CD4-positive, alpha-beta T cell treated with Interleukin-21 for 1 hour (primary cell): Measurements from ENCODE around the gene IRX3.

ENCODE experiments used
- DNase-seq: peaks from one replicate; pipeline ENCODE4 v3.0.0-alpha.2; 2020

IRX3 gene

DNA sequence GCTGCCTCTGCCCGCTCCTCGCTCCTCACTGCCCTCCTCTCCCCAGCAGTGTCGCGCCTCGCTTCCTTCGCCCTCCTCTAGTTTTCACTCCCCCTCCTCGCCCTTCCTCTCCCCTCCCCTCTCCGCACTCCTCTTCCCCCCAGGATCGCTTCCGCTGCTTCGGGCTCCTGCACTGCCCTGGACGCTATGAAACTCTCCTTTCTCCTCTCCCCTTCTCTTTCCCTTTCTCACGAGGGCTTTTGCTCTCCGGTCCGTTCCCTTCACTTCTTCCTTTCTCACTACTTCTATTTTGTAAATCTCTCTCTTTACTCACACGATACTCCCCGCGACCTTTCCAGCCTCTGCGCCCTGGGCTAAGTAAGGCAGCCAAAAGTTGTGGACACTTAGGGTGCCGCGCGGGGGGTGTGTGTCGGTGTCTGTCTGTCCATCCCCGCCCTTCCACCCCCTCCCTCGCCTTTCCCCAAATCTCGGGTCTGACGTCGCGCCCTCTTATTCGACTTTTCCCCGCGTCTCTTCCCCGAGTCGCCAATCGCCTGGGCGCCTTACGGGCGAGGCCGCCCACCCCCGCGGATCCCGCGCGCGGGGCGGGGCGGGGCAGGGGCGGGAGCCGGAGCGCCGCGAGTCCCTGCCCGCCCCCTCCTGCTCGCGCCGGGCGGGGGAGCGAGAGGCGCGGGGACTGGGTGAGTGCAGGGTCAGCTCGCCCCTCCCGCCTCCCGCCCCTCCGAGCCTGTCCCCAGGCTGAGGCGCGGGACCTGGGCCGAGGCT is at the start of gene IRX3:
IRX3 (minus strand) TSS at position 422 of the 765 bp plus-strand sequence. CDS start 737 bp downstream, outside the sequence.
- DNase-seq: no peak

DNA sequence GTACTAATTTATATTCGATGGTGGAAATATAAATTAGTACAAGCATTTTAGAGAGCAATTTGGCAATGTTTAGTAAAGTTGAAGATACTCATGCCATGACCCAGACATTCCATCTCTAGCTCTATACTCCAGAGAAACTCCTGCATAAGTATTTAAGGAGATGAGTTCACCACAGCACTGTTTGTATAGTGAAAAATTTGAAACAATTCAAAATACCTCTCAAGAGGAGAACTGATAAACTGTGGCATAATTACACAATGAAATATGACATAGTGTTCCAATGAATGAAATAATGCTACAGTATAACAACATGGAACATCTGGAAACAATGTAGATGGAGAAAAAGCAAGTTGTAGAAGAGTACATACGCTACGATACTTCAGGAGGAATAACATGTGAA is 48.6 kb upstream of the IRX3 start:
- no peak for DNase-seq

DNA sequence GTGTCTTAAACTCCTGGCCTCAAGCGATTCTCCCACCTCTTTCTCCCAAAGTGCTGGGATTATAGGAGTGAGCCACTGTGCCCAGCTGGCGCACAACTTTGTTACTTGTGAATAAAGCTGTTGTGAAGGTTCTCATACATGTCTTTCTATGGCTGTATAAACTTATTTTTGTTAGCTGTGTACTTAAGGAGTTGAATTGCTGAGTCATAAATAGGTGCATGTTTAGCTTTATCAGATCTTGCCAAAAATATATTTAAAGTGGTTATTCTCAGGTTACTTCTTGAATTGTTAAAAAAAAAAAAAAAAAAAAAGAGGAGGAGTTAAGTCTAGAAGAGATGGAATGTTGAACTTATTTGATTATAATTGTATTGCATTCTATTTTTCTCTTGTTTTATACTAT is 47.6 kb upstream of the IRX3 start:
- DNase-seq: no peak

DNA sequence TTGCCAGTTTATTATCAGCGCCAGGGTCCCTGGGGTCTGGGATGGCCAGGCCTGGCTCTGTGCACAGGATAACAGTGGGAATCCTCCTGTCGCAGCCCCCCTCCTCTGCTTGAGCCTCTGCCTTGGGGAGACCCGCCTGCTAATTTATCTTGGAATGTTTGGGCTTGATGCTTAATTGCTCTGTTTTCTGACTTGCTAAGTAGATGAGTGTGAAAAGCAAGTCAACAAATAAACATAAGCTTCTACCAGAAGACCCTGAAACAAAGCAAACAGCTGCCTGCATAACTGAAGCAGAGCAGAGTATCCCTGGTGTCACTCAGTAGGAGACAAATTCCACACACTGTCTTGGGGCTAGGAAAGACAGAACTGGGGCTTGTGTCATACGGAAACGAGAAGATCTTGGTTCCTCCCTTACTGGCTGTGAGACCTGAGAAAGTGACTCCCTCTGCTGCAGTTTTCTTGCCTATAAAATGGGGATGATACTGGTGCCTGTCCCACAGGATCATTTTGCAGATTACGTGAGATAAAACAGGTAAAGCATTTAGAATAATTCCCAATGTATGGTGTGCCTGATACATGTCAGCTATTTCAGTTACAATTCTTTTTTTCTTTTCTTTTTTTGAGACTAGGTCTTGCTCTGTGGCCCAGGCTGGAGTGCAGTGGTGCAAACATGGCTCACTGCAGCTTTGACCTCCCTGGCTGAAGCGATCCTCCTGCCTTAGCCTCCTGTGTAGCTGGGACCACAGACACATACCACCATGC is 44.8 kb upstream of the IRX3 start:
- DNase-seq: no peak

DNA sequence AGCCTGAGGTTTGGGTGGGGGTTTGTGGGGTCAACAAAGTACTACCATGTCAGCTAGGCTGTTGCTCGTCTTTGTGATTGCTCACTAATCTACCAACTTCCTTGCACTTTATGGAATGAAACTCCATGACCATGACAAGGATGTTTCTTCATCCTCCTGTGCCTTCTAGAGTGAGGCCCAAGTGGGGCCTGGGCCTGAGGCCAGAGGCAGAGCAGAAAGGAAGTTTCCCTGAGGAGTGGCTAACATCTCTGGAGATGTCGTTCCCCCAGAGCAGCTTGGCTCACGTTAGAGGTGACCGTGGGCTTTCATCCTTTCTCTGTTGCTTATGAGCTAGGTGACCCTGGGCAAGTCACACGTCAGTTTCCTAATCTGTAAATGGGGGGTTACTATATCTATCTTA is 41.0 kb upstream of the IRX3 start:
- no peak for DNase-seq

DNA sequence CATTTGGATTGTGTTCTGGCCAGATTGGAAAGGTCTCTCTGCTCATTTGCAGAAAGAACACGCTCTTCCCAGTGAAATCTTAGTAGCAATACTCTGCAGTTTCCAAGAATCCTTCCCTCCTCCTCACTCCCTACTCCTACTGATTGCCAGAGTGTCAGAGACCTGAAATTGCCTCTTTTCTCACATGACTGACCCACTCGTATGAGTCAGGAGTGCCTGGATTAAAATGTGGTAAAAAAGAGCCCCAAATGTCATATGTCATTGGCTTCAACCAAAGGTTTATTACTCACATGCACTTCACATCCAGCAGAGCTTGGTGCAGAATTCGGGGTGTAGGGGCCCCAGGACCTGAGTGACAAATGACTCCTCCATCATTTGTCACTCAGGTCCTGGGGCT is 39.7 kb upstream of the IRX3 start:
- no peak for DNase-seq

DNA sequence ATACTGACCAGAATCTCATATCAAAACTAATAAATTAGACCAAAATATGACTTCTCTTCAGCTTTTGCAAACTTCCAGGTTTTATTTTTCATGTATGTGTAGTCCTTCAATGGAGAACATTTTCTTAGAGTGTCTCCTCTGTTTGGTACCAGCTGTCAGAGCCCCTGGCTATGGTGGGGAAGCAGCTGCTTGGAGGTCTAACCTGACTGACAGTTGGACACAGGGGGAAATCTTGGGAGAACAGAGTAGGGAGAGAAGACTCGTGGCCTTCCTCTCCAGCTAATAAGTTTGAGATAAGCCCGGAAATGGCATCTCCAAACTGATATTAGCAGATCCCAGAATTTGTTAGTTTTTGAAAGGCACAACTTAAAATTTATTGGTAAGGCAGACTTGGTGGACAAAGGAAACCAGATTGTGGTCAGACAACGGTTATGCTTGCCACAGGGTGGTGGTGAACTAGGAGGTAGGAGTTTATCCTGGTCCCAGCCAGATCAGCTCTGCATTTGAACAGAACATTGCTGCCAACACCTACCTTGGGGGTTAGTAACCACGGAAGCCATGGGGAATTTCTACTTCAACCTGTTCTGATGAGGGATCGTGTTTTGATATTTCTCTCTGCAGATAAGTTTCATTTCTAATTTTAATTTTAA is 39.2 kb upstream of the IRX3 start:
- no peak for DNase-seq

DNA sequence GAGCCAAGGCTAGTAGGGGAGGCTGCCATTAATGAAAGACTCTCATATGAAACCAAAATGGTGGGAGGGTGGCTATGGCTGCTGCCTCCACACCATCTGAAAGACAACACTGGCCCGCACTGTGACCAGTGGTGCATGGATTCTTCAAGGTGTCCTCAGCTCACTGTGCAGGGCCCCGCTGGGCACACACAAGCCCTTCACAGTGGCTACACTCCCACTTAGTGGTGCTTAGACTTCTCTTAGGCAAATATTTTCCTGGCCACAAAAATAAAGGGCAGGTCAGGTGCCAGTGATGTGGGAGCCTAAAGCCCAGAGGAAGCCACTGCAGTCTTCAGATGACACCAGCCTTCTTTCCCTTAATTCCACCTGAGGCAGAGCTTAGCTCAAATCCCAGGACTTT is 38.1 kb upstream of the IRX3 start:
- no peak for DNase-seq

DNA sequence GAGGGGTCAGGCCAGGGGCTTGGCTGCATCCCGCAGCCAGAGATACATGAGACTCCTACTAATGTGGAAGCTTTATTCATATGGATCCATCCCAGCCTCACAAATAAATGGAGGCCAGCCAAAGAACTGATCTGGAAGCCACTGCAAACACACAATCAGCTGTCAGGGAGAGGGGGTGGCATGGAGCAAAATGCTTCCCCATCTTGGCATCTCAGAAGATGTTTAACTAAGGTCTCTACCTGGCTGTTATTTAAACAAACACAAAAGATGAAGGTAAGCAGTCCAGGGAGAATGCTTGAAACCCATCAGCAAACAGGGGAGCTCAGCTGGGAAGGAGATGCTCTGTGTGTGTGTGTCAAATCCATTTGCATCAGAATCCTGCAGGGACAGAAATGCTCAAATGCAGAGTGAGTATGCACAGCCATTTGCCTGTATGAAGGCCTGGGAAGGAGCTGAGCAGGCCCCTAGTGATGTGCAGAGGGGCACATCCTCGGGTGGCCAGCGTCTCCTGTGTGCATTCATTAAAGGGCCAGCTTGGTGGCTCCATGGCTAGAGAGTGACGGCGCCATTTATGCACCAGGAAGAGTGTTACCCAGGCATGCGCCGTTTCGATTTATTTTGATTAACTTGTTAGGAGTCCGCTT is 34.2 kb upstream of the IRX3 start:
- no peak for DNase-seq

DNA sequence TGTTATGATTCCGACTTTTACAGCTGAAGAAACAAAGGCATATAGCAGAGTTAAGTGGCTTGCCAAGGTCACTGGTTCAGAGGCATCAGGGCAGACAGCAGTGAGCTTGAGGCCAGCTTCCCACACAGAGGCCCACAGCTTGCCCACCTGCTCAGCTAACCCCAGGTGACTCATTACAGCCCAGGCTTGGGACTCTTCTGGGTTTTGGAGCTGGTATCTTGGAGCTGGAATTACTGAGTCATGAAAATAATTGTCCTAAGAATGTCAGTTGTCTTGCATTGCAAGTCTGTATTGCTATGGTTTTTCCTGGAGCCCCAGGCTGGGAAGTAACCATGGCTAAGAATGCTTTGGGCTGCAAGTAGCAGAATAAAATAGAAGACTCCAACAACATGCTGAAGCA is 32.4 kb upstream of the IRX3 start:
- DNase-seq: no peak

DNA sequence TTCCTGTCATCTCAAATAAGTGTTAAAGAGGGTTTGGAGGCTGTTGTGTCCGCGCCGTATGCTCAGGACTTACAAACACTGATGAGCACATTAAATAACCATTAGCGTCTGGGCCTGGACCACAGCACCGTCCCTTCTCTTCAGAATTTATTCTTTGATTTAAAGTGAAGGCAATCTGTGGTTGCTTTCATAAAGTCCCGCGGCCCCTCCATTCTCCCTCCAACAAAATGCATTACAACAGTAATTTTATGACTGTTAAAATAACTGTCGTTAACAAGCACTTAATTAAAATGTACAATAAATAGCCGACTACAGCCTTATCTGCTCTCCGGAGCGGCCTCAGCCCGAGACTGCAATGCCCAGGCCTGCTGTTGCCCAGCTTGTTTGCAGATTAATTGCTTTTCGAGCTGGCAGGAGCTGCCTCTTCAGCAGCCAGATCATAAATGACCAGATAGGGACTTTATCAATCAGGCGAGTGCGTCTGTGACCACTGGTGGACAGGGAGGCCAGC is 30.6 kb upstream of the IRX3 start:
- no peak for DNase-seq

DNA sequence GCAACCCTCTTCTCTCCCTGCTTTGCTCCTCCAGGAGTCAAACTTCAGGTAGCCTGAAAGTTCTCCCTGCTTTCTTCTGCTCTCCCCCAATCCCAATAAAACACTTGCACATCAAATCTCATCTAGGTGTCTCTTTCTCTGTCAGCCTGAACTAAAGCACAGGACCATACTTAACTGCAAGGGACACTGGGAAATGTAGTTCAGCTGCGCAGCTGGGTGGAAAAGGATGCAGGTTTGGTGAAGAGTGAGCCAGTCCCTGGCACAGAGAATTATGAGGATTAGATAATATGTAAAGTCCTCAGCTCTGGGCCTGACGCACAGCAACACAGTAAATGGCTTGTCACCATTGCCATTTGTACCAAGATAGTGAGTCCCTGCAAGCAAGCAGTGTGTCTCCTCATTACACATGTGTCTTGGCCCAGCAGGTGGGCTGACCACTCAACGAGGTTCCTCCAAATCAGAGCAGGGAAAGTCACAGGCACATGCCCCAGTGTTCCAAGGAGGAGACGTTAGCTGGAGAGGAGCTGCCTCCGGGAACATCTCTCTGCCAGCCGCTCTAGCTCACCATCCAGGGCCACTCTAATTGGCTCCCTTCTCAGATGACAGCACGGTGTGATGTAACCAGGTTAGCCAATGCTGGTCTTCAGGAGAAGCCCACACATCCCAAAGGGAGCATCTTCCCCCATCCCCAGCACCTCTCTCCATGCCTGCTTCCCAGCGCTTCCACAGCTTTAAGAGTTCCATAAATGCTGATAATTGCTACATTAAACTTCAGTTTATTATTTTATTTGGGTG is 29.7 kb upstream of the IRX3 start:
- DNase-seq: no peak

DNA sequence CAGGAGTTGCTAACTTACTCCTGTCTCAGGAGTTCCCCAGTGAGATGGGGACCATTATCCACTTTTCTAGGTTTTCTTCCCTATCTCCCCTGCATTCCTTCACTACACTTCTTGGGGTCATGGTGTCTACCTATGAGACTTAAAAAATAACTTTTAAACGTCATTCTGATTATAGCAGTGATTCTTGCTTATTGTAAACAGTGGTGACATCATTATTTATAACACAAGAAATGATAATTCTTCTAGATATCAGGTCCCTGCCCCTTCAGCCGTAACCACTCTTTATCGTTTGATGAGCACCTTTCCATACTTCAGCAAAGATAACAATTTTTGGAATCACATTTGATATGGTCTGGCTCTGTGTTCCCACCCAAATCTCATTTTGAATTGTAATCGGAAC is 27.2 kb upstream of the IRX3 start:
- no peak for DNase-seq

DNA sequence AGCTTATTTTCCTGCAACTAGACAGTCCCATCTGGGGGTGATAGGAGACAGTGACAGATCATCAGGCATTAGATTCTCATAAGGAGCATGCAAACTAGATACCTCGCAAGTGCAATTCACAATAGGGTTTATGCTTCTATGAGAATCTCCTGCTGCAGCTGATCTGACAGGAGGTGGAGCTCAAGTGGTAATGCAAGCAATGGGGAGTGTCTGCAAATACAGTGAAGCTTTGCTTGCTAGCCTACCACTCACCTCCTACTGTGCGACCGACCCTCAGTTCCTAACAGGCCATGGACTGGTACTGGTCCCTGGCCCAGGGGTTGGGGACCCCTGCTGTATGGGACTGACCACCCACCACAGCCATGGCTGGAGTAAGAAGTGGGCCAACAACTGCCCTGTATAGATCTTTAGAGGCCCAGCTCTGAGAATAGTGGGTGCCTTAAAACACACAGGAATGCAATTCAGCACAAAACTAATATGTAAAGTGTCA is 26.0 kb upstream of the IRX3 start:
- no peak for DNase-seq

DNA sequence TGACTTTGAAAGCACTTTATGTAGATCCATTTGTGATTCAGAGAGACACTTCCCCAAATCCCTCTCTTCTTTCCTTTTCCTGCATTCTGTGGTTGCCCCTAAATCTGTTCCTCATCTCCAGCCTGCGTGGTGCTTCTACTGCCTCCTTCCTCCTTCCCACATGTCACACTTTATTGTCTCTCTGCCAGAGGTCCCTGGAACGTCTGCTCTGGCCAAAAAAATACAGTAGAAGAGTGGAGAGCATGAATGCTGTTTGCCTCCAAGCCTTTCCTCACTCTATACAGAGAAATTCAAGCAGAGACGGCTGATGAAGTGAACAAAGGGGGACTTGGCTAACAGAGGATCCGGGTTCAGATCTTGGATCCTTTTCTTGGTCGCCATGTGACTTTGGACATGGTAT is 22.8 kb upstream of the IRX3 start:
- no peak for DNase-seq

DNA sequence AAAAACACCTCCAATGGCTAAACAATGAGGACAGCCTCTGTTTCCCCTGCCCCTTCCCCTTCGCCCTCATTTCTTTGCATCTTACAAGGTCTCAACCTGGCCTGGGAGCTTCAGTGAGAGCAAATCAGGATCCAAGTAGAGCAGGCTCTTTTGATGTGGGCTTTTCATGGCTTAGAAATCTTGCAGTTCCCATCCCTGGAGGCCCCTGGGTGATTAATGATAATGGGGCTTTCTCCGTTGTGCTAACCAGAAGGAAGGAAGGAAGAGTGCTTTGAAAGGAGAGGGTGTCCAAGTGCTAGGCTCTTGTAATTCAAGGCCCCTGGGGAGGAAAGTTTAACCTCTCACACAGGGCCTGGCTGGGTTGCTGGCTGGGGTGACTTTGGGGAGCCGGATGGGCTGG is 18.5 kb upstream of the IRX3 start:
- no peak for DNase-seq

DNA sequence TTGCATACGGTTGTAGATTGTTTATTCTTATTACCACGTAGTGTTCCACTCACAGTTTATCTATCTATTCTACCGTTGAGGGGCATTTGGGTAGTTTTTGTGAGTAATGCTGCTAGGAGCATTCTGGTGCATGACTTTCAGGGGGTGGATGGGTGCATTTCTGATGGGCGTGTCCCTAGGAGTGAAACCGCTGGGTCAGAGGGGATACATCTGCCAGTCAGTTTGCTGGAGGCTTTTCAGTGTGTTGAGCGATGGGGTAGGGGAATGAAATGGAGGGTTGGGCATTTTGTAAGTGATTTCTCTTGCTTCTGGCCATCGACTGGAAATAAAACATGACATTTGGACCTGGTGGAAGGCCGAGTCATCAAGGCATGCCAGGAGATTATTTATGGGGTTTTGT is 17.0 kb upstream of the IRX3 start:
- DNase-seq: no peak

DNA sequence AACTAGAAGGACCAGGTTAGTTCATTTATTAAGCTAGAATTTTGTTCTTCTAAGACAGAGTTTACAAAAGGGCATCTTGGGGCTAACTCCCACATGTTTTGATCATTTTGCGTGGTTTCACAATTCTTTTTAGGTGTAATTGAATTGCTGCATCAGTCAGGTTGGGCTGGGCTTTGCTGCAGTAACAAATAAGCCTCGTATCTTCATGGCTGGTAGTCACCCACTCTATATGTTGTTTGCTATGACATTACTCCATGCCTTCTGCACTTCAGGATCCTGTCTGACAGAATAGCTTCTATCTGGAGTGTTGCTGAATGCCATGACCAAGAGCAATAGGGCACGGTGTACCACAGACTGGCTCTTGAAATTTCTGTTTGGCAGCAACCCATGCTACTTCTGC is 10.6 kb upstream of the IRX3 start:
- no peak for DNase-seq

DNA sequence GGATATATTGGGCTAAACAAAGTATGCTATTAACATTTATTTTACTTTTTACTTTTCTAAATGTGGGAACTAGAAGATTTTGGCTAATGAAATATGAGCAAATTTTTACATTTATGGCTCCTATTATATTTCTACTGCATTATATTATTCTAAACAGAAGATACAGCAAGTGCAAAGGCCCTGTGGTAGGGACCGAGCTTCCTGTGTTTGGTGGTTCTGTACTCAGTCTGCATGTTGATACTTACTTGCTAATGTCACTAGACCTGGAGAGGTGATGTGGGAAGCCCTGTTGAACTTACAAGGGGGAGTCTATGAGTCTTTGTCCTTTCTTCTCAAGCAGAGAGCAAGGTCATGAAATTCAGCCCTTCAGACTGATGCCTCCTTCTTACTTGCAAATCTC is 10.0 kb upstream of the IRX3 start:
- no peak for DNase-seq

DNA sequence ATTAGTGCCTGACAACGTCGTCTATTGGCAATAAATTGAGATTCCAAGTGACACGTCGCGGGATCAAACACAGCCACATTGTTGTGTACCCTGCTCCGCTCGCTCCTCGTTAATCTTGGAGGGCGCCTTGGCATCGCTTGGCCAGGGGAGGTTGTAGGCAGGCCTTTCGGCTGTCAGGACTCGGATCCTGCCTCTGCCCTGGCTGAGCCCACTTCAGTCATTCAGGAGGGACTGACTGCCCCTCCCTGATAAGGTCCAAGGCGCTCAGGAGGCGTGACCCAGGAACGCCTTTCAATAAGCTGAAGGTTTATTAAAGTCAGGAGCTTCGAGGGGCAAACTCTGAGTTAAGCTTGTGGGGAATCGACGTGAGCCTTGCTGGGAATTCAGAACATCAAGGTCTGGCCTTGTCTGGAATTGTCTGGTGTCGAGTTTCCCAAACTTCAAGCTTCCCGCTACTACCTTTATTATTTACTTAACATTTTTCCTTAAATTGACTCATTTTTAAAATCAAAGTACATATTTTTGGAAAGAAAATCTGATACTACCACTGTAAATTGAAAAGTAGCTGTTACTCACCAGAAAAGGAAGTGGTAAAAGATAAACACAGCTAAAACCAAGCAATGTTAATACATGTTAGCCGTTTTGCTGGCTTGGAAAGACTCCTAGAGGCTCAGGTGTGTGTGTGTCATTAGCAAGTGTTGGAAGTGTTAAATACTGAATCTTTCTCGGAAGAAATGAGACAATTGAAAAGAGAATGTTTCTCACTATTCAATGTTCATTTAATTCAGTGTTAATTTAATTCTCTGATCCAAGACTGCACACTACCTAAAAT is 5.3 kb upstream of the IRX3 start:
- DNase-seq: no peak
